Astrocyte (in vitro differentiated cells and primary cell): ENCODE data around the gene HTRA1.

Source experiments
- CTCF ChIP-seq: IDR thresholded peaks from 2 replicates; pipeline ENCODE4 v1.5.1; 2011; ENCODE audit warnings: low read depth, mild to moderate bottlenecking, inconsistent platforms, low read length, moderate library complexity; ENCODE audit not compliant: insufficient read depth
- EZH2 ChIP-seq: IDR thresholded peaks from 2 replicates; pipeline ENCODE4 v1.6.1; 2012; ENCODE audit warnings: mild to moderate bottlenecking, low read length, inconsistent platforms; ENCODE audit not compliant: insufficient read depth

GRCh38 chr10:122424059-122424458, 37.3 kb upstream of the HTRA1 start:
- TF ChIP-seq CTCF: no peak
- TF ChIP-seq EZH2: no peak
